GM12873 (cell line): ENCODE data around the gene KRTAP20-4.

Source experiments
- CTCF ChIP-seq: IDR thresholded peaks from 2 replicates; pipeline ENCODE4 v1.5.1; 2012; ENCODE audit warnings: low read depth, mild to moderate bottlenecking, moderate library complexity, low read length, control low read depth; ENCODE audit not compliant: insufficient read depth; ENCODE audit errors: missing control alignments

The KRTAP20-4 gene

GRCh38 chr21:30623362-30623761 lies 2.9 kb downstream of the KRTAP20-4 start:
- no peak for TF ChIP-seq CTCF

GRCh38 chr21:30625449-30626165 lies 5.2 kb downstream of the KRTAP20-4 start:
- no peak for TF ChIP-seq CTCF

DNA sequence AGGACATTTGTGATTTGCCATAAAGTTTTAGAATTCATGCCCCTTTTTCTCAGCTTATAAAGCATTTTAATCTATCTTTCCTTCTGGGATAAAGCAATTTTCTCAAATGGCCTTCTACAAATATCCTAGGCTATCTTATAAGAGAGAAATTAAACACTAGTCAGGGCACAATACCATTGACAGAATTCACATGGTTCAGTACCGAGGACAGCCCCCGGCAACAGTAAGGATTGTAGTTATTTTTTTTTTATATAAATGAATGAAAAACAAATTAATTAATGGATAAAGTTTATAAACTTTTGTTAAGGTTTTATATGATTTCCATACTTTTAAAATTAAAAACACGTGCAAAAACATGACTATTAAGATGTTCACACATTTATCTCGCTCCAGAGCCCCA lies 7.7 kb downstream of the KRTAP20-4 start:
- no peak for TF ChIP-seq CTCF

- TF ChIP-seq CTCF = no peak
Observed at GRCh38 chr21:30629200-30629599, 8.8 kb downstream of the KRTAP20-4 start.

DNA sequence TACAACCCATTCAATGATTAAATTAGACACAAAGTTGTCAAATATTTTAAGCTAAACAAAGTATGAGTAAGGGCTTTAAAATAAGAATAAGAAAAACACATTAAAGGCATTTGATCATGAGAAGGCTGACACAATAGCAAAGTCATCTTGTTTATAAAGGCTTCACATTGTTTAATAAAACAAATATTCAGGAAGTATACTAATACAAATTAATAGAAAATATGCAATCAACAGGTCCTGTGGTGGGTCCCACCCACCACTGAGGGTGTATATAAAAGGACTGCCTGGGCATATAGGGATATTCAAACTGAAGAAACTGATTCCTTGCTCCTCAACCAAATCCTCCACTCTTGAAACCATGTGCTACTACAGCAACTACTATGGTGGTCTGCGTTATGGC lies 14.5 kb downstream of the KRTAP20-4 start, which contains the start of gene KRTAP20-2:
KRTAP20-2 (plus strand) TSS at position 301 of the 400 bp plus-strand sequence; CDS start at position 359, 58 bp downstream.
- no peak for TF ChIP-seq CTCF

- no peak for TF ChIP-seq CTCF
Observed at GRCh38 chr21:30638686-30639085, 18.3 kb downstream of the KRTAP20-4 start.

GRCh38 chr21:30642564-30642963 lies 22.1 kb downstream of the KRTAP20-4 start, which contains the start of gene KRTAP20-3:
KRTAP20-3 (plus strand) TSS chr21:30642864.
- TF ChIP-seq CTCF = no peak
